NCI-H345 treated with DMSO at 0.1 percent for 48 hours (cell line): ENCODE measurements around the gene HLA-A.

ENCODE experiments used
- DNase-seq: peaks from one replicate; lab custom pipeline; 2025; ENCODE audit not compliant: unreplicated experiment; lab: John Stamatoyannopoulos, UW

HLA-A gene

GRCh38 chr6:29984992-29985391 lies 42.7 kb downstream of the HLA-A start:
- no peak for DNase-seq

- no peak for DNase-seq
These were observed 43.9 kb downstream of the HLA-A start for GRCh38 chr6:29986179-29986781.

DNA sequence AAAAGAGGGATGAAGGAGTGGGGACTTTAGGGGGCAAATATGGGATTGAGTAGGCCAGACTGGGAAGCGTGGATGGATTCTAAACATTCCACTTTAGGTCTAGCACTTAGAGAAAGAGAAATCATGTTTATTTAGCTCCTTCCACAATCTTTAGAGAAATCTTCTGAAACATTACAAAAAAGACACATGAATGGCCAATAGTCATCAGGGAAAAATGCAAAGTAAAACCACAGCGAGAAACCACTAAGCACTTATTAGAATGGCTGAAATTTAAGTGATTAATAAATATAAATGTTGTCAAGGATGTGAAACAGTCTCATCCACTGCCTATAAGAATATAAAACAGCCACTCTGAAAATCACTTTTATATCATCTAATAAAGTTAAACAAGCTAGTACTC lies 46.9 kb downstream of the HLA-A start:
- no peak for DNase-seq

- DNase-seq = no peak
These were observed 48.6 kb downstream of the HLA-A start for GRCh38 chr6:29990931-29991330.

GRCh38 chr6:29992807-29993206 lies 50.5 kb downstream of the HLA-A start:
- no peak for DNase-seq

DNA sequence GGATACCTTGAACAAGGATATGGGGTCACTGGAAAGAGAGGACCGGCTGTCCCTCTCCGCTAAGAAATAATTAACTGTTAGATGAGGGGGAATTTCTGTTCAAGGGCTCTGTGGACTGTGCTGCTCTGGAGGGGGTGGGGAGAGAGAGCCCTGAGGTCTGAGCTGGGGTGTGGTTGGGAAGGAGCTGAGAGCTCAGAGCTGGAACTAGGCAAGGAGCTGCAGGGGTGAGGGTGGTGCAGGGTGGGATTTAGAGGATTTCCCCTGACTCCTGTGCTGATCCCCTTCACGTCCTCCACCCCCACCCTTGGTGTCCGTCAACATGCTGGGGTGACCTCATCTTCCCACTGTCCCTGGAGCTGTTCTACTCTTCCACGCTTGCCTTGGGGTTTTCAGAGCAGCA lies 52.5 kb downstream of the HLA-A start:
- no peak for DNase-seq

DNA sequence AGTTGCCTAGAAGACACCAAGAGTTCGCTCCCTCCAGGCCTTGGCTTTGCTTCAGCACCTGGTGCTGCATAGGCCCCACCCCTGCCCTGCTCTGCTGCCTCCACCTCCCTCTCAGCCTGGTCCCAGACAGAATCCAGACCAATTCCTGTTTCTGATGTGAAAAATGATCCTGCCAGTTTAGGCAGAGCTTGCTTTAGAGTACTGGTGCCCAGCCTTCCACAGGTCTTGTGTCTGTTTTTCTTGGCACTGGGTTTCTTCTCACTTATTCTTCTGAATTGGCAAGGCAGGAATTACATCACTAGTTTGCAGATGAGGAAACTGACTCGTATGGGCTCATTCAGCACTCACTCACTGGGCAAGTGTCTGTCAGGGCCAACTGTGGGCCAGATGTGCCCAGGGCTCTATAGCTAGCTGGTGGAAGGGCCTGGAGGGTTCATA lies 53.0 kb downstream of the HLA-A start:
- no peak for DNase-seq
